Measurements from ENCODE around the gene KCTD19.

GRCh38 chr16:67249178-67250044 is 77.1 kb downstream of the KCTD19 start:
- TF ChIP-seq, protein P1, sequence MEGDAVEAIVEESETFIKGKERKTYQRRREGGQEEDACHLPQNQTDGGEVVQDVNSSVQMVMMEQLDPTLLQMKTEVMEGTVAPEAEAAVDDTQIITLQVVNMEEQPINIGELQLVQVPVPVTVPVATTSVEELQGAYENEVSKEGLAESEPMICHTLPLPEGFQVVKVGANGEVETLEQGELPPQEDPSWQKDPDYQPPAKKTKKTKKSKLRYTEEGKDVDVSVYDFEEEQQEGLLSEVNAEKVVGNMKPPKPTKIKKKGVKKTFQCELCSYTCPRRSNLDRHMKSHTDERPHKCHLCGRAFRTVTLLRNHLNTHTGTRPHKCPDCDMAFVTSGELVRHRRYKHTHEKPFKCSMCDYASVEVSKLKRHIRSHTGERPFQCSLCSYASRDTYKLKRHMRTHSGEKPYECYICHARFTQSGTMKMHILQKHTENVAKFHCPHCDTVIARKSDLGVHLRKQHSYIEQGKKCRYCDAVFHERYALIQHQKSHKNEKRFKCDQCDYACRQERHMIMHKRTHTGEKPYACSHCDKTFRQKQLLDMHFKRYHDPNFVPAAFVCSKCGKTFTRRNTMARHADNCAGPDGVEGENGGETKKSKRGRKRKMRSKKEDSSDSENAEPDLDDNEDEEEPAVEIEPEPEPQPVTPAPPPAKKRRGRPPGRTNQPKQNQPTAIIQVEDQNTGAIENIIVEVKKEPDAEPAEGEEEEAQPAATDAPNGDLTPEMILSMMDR (IDR thresholded peaks at IDR 0.05; ENCODE audit: low read depth, low read length, poor library complexity, severe bottlenecking) = no peak
- TF ChIP-seq EZH2phosphoT487 (IDR thresholded peaks at IDR 0.05; ENCODE audit: borderline replicate concordance, low read length) = peak; percentile 47; the same call in 1 of the 2 replicates
